ENCODE data around the gene TMEM63B.

DNA sequence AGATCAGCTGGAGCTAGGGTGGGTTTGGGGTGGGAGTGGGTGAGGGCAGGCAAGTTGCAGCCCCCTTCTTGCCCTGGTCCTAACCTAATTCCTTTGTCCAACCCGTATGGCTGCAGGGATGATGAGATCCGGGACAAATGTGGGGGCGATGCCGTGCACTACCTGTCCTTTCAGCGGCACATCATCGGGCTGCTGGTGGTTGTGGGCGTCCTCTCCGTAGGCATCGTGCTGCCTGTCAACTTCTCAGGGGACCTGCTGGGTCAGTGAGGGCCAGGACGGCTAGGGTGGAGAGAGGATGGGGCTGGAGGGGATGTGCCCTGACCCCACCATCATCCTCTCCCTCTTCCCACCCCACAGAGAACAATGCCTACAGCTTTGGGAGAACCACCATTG lies 12.0 kb downstream of the TMEM63B start:
- TF ChIP-seq SIN3A (IDR thresholded peaks at IDR 0.05; ENCODE audit: borderline replicate concordance in 2 of 2, control insufficient read depth in 1 of 2, low read depth in 2 of 2, low read length in 2 of 2) (no peak), CBFB (CRISPR knock-in tag; IDR thresholded peaks at IDR 0.05) (no peak)
- TF ChIP-seq, protein P1, sequence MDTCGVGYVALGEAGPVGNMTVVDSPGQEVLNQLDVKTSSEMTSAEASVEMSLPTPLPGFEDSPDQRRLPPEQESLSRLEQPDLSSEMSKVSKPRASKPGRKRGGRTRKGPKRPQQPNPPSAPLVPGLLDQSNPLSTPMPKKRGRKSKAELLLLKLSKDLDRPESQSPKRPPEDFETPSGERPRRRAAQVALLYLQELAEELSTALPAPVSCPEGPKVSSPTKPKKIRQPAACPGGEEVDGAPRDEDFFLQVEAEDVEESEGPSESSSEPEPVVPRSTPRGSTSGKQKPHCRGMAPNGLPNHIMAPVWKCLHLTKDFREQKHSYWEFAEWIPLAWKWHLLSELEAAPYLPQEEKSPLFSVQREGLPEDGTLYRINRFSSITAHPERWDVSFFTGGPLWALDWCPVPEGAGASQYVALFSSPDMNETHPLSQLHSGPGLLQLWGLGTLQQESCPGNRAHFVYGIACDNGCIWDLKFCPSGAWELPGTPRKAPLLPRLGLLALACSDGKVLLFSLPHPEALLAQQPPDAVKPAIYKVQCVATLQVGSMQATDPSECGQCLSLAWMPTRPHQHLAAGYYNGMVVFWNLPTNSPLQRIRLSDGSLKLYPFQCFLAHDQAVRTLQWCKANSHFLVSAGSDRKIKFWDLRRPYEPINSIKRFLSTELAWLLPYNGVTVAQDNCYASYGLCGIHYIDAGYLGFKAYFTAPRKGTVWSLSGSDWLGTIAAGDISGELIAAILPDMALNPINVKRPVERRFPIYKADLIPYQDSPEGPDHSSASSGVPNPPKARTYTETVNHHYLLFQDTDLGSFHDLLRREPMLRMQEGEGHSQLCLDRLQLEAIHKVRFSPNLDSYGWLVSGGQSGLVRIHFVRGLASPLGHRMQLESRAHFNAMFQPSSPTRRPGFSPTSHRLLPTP (IDR thresholded peaks at IDR 0.05; ENCODE audit: borderline replicate concordance, extremely low read depth, insufficient read length): no peak
- TF ChIP-seq, protein P2, sequence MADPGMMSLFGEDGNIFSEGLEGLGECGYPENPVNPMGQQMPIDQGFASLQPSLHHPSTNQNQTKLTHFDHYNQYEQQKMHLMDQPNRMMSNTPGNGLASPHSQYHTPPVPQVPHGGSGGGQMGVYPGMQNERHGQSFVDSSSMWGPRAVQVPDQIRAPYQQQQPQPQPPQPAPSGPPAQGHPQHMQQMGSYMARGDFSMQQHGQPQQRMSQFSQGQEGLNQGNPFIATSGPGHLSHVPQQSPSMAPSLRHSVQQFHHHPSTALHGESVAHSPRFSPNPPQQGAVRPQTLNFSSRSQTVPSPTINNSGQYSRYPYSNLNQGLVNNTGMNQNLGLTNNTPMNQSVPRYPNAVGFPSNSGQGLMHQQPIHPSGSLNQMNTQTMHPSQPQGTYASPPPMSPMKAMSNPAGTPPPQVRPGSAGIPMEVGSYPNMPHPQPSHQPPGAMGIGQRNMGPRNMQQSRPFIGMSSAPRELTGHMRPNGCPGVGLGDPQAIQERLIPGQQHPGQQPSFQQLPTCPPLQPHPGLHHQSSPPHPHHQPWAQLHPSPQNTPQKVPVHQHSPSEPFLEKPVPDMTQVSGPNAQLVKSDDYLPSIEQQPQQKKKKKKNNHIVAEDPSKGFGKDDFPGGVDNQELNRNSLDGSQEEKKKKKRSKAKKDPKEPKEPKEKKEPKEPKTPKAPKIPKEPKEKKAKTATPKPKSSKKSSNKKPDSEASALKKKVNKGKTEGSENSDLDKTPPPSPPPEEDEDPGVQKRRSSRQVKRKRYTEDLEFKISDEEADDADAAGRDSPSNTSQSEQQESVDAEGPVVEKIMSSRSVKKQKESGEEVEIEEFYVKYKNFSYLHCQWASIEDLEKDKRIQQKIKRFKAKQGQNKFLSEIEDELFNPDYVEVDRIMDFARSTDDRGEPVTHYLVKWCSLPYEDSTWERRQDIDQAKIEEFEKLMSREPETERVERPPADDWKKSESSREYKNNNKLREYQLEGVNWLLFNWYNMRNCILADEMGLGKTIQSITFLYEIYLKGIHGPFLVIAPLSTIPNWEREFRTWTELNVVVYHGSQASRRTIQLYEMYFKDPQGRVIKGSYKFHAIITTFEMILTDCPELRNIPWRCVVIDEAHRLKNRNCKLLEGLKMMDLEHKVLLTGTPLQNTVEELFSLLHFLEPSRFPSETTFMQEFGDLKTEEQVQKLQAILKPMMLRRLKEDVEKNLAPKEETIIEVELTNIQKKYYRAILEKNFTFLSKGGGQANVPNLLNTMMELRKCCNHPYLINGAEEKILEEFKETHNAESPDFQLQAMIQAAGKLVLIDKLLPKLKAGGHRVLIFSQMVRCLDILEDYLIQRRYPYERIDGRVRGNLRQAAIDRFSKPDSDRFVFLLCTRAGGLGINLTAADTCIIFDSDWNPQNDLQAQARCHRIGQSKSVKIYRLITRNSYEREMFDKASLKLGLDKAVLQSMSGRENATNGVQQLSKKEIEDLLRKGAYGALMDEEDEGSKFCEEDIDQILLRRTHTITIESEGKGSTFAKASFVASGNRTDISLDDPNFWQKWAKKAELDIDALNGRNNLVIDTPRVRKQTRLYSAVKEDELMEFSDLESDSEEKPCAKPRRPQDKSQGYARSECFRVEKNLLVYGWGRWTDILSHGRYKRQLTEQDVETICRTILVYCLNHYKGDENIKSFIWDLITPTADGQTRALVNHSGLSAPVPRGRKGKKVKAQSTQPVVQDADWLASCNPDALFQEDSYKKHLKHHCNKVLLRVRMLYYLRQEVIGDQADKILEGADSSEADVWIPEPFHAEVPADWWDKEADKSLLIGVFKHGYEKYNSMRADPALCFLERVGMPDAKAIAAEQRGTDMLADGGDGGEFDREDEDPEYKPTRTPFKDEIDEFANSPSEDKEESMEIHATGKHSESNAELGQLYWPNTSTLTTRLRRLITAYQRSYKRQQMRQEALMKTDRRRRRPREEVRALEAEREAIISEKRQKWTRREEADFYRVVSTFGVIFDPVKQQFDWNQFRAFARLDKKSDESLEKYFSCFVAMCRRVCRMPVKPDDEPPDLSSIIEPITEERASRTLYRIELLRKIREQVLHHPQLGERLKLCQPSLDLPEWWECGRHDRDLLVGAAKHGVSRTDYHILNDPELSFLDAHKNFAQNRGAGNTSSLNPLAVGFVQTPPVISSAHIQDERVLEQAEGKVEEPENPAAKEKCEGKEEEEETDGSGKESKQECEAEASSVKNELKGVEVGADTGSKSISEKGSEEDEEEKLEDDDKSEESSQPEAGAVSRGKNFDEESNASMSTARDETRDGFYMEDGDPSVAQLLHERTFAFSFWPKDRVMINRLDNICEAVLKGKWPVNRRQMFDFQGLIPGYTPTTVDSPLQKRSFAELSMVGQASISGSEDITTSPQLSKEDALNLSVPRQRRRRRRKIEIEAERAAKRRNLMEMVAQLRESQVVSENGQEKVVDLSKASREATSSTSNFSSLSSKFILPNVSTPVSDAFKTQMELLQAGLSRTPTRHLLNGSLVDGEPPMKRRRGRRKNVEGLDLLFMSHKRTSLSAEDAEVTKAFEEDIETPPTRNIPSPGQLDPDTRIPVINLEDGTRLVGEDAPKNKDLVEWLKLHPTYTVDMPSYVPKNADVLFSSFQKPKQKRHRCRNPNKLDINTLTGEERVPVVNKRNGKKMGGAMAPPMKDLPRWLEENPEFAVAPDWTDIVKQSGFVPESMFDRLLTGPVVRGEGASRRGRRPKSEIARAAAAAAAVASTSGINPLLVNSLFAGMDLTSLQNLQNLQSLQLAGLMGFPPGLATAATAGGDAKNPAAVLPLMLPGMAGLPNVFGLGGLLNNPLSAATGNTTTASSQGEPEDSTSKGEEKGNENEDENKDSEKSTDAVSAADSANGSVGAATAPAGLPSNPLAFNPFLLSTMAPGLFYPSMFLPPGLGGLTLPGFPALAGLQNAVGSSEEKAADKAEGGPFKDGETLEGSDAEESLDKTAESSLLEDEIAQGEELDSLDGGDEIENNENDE (IDR thresholded peaks at IDR 0.05; ENCODE audit: low read depth, low read length): no peak
